Immature natural killer cell (primary cell): ENCODE results near the gene MDM2. TPM values are rescaled to one million over a fixed set of nuclear protein-coding genes. Genes with fewer than 3 reads are reported as not detected.

Experiments
- DNase-seq, 3 donors: peaks; one replicate each; pipeline ENCODE4 v3.0.0; 2022; ENCODE audit warnings: mixed read lengths in 1 of 3
- H3K27ac Mint-ChIP-seq, 6 donors: one replicate each; pipeline ENCODE4 v1.8.0; 2020; ENCODE audit warnings: mixed read lengths in 6 of 6, mild to moderate bottlenecking in 5 of 6, inconsistent platforms in 4 of 6, moderate library complexity in 3 of 6
- H3K27me3 Mint-ChIP-seq, 3 donors: one replicate each; pipeline ENCODE4 v1.8.0; 2020 to 2021; ENCODE audit warnings: low read depth in 3 of 3, mild to moderate bottlenecking in 3 of 3, mixed read lengths in 3 of 3, moderate library complexity in 3 of 3, inconsistent platforms in 1 of 3
- H3K36me3 Mint-ChIP-seq, 3 donors: one replicate each; pipeline ENCODE4 v1.8.0; 2020; ENCODE audit warnings: mixed read lengths in 3 of 3, inconsistent platforms in 2 of 3, mild to moderate bottlenecking in 2 of 3
- H3K4me1 Mint-ChIP-seq, 2 donors: one replicate each; pipeline ENCODE4 v1.8.0; 2020; ENCODE audit warnings: inconsistent platforms in 2 of 2, mild to moderate bottlenecking in 2 of 2, mixed read lengths in 2 of 2, moderate library complexity in 1 of 2
- H3K4me3 Mint-ChIP-seq, 5 donors: one replicate each; pipeline ENCODE4 v1.8.0; 2020; ENCODE audit warnings: mild to moderate bottlenecking in 5 of 5, mixed read lengths in 5 of 5, inconsistent platforms in 3 of 5, moderate library complexity in 3 of 5
- H3K9me3 Mint-ChIP-seq, 6 donors: one replicate each; pipeline ENCODE4 v1.8.0; 2020; ENCODE audit warnings: mild to moderate bottlenecking in 6 of 6, mixed read lengths in 6 of 6, inconsistent platforms in 4 of 6, moderate library complexity in 3 of 6
- polyA plus RNA-seq, 3 donors: library from polyadenylated mRNA; unstranded; fragments of 300-500 nt; fragmentation: Illumina TruSeq; gene quantifications; one replicate each; pipeline ENCODE4 v1.2.3, GENCODE V29; 2021

Gene MDM2
- polyA plus RNA-seq, 3 donors from 2014 or later = 18.2 to 33.5 (median 19.9) TPM

GRCh38 chr12:68896881-68897540, 89.0 kb downstream of the MDM2 start:
- no peaks in the 10 kb centered on the region for H3K36me3 Mint-ChIP-seq
- peaks cover 2 to 4% (median 4%) of the 10 kb centered on the region in 3 donors for H3K27me3 Mint-ChIP-seq
- no peak overlapping the region for H3K4me3 Mint-ChIP-seq
- no peak overlapping the region for H3K27ac Mint-ChIP-seq
- H3K9me3 Mint-ChIP-seq = no peaks in the 10 kb centered on the region
- H3K4me1 Mint-ChIP-seq = no peaks in the 10 kb centered on the region
- no peak for DNase-seq

DNA sequence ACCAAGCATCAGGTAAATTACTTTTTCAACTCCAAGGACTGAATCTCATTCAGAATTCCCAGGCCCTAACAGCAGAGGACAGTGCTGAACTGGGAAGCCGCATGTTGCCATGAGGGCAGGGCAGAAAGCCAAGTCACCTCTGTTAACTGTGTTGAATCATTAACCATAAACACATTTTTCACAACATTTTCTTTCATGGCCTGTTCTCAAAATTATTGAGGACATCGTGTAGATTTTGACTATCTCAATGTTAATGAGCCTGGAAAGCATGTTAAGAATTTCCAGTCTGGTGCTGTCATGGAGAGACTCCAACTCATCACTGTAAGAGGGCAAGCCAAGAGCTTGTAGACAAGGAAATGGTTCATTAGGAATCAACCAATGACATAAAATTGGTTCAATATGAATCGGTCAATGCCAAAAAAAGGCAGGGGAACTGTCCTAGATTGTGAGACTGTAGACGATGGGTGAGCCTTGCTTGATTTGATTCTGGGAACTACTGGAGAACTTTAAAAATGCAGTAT, 91.3 kb downstream of the MDM2 start:
- Mint-ChIP-seq H3K27ac (no peak overlapping the region), H3K36me3 (no peaks in the 10 kb centered on the region), H3K4me1 (no peaks in the 10 kb centered on the region), H3K4me3 (no peak overlapping the region), H3K9me3 (no peaks in the 10 kb centered on the region), H3K27me3 (peaks cover 0 to 2% (median 2%) of the 10 kb centered on the region in 3 donors)
- DNase-seq = no peak

- Mint-ChIP-seq H3K27ac (no peak overlapping the region), H3K9me3 (no peaks in the 10 kb centered on the region), H3K4me1 (no peaks in the 10 kb centered on the region)
Measured at GRCh38 chr12:68900241-68900640, 92.3 kb downstream of the MDM2 start.

More at GRCh38 chr12:68900241-68900640, 92.3 kb downstream of the MDM2 start:
- Mint-ChIP-seq H3K36me3 (no peaks in the 10 kb centered on the region), H3K27me3 (peaks cover 0 to 2% (median 2%) of the 10 kb centered on the region in 3 donors), H3K4me3 (no peak overlapping the region)
- no peak for DNase-seq

Other genes starting within 250 kb of the MDM2 start
- gene RAP1B, start 197.3 kb upstream of the MDM2 start, polyA plus RNA-seq = 1,000 to 10,000 TPM; 1,248 to 1,847 (median 1,256) TPM
- gene NUP107, start 121.2 kb upstream of the MDM2 start, polyA plus RNA-seq = 10 to 100 TPM; 24.9 to 48.8 (median 42.3) TPM
- gene SLC35E3, start 62.0 kb upstream of the MDM2 start, polyA plus RNA-seq = 10 to 100 TPM in 2 of 3 donors, 1 to 10 TPM in 1; 5.2 to 13.5 (median 12.9) TPM
- gene CPM, start 125.0 kb downstream of the MDM2 start, polyA plus RNA-seq = under 1 TPM in 2 of 3 donors, not detected in 1; 0.06 to 0.69 TPM